GM12873 (cell line): ENCODE results near the gene PPA1.

ENCODE experiments used
- TF ChIP-seq, protein P1 (sequence below): IDR thresholded peaks from 2 replicates; pipeline ENCODE4 v1.5.1; 2012; ENCODE audit warnings: low read depth, mild to moderate bottlenecking, moderate library complexity, low read length, control low read depth; ENCODE audit not compliant: insufficient read depth; ENCODE audit errors: missing control alignments

Gene PPA1

DNA sequence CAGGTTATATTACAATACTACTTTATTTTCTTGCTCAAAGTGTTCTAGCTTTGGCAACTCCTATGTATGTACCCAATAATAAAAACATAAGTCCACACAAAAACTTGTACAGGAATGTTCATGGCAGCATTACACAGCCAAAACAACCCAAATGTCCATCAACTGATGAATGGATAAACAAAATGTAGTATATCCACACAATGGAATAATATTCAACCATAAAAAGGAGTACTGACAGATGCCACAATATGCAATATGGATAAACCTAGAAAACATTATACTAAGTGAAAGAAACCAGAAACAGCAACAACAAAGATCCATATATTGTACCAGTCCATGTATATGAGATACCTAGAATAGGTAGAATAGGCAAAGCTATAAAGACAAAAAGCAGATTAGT, 21.0 kb downstream of the PPA1 start:
- TF ChIP-seq, protein P1, sequence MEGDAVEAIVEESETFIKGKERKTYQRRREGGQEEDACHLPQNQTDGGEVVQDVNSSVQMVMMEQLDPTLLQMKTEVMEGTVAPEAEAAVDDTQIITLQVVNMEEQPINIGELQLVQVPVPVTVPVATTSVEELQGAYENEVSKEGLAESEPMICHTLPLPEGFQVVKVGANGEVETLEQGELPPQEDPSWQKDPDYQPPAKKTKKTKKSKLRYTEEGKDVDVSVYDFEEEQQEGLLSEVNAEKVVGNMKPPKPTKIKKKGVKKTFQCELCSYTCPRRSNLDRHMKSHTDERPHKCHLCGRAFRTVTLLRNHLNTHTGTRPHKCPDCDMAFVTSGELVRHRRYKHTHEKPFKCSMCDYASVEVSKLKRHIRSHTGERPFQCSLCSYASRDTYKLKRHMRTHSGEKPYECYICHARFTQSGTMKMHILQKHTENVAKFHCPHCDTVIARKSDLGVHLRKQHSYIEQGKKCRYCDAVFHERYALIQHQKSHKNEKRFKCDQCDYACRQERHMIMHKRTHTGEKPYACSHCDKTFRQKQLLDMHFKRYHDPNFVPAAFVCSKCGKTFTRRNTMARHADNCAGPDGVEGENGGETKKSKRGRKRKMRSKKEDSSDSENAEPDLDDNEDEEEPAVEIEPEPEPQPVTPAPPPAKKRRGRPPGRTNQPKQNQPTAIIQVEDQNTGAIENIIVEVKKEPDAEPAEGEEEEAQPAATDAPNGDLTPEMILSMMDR: no peak

DNA sequence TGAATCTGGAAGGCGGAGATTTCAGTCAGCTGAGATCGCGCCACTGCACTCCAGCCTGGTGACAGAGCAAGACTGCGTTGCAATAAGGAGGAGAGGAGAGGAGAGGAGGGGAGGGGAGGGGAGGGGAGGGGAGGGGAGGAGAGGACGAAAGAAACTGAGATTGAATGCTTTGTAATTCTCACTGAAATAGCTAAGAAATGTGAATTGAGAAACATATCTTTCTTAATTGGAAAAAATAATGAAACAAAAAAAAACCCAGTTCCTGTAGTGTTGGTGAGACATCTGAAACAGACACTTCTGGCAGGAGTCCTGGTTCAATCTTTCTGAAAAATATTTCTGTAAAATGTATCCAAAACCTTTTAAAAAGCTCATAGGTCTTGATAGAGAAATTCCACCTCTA, 26.5 kb downstream of the PPA1 start:
- TF ChIP-seq, protein P1: no peak

DNA sequence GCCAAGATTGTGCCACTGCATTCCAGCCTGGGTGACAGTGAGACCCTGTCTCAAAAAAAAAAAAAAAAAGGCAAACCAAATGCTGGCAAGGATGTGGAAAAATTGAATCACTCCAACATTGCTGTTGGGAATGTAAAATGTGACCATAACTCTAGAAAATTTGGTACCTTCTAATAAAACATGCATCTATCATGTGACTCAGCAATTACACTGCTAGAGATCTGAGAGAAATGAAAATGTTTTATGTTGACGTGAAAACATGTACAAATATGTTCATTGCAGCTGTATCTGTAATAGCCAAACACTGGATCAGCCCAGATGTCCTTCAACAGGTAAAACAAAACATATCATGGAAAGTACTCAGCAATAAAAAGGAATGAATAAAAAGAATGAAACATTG, 32.1 kb downstream of the PPA1 start:
- TF ChIP-seq, protein P1: no peak

DNA sequence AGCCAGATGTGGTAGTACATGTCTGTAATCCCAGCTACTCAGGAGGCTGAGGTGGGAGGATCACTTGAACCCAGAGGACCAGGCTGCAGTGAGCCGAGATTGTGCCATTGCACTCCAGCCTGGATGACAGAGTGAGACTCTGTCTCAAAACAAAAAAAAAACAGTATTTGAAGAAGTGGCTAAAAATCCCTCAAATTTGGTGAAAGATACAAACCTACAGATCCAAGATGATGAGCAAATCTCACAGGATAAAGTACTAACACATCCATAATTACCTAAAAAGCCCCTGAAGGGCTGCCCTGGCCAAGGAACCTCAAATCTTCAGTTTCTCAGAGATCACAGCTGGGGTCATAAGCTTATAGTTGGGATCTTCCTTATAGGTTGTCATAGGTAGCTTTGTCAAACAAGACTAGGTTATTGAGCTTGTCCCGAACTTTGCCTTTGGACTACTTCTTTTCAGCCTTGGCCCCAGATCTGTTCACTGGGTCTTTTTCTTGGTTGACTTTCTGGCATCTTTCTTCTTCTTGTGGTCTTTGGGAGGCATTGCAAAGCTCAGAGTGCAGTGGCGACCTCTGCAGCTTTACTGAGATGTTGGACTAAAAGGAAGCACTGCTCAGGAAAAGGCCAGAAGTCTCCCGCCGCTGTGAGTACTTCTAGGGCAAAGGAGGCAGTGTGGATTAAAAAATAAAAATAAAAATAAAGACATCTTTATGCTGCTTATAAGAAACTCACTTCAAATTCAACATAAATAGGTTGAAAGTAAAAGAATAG, 34.3 kb downstream of the PPA1 start:
- TF ChIP-seq, protein P1: no peak

DNA sequence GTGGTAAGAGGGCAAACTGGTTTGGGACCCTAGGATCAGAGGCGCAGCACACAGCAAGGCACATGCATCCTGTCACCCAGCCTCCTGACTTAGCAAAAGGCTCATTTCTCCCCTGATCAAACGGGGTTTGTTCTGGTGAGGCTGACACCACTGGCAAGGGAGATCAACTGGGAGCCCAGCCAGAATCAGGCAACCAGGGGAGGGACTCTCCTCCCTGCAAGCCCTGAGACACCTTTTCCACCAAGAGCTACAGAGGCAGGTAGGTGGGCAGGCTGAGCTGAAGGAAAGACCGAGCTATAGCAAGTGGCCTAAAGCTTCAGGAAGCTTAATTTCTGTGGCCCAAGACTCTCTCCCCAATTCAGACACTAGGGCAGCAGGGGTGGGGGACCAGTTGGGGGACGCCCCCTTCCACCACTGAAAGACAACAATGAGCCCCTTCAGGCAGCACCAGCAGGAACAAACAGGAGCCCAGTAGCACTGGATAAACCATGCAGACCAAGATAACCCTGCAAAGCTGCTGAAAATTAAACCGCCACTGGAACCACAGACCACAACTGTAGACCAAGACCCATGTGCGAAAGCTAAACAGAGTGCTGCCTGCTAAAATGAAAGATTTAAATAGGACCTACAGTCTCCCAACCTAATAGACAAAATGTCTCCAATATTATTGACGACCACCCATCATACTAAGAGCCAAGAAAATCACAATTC, 35.8 kb downstream of the PPA1 start:
- TF ChIP-seq, protein P1: no peak

DNA sequence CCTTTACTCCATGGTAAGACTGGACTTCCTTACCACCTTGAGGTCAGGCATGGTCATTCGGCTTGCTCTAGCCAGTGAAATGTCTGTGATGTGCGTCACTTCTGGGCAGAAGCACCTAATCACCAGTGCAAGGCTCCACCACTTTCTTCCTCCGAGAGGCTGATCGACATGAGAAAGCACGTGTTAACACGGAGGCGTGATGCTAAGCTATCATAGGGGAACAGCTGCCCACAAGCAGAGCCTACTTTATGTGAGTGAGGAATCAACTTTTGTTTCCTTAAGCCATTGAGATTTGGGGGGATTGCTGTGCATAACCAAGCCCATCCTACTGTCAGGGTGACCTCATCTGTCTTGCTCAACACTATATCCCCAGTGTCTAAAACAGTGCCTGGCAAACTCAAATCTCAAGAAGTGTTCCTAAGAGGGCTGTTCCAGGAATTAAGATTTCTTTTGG, 39.8 kb downstream of the PPA1 start:
- TF ChIP-seq, protein P1: no peak

DNA sequence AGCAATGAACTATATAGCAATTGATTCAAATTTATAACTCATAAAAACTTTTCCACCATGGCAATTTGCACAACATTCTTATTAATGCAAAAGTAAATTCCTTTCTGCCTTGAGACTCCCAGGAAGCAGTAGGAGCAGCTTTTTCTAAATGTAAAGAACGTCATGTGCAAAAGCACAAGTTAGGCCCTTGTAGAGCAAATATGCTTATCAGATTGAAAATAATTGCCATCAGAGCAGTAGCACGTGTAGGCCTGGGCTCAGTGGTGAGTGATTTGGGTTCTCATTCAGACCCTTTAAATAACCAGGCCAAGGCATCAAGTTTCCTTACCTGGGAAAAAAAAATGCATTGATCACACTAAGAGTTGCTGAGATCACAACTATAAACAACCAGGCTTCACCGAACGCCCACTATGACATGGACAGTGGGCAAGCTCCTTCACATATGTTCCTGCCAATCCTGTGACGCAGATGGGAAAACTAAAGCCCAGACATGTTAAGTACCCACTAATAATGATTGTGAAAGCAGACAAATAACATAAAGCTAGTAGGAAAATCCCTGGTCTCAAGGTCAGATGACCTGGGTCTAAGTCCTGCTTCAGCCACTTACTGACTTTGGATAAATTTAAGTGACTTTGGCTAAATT, 40.8 kb downstream of the PPA1 start:
- TF ChIP-seq, protein P1: no peak
